ENCODE data around the gene TERT.

TERT gene

GRCh38 chr5:1214936-1215220 lies 80.0 kb downstream of the TERT start:
- ATAC-seq (replicated peaks) (peak in 1 of 2 donors; percentile 20), DNase-seq (no peak)
- H3K27me3 Mint-ChIP-seq, result peaks cover 6 to 12% of the 10 kb centered on the region in 2 donors
- H3K9me3 Mint-ChIP-seq, result peaks cover 6 to 8% of the 10 kb centered on the region in 2 donors
- H3K27ac Mint-ChIP-seq, result no peak overlapping the region
- H3K36me3 Mint-ChIP-seq, result no peaks in the 10 kb centered on the region
- no peak overlapping the region for H3K4me3 Mint-ChIP-seq
- peaks cover 5% of the 10 kb centered on the region in 2 donors for H3K4me1 Mint-ChIP-seq

DNA sequence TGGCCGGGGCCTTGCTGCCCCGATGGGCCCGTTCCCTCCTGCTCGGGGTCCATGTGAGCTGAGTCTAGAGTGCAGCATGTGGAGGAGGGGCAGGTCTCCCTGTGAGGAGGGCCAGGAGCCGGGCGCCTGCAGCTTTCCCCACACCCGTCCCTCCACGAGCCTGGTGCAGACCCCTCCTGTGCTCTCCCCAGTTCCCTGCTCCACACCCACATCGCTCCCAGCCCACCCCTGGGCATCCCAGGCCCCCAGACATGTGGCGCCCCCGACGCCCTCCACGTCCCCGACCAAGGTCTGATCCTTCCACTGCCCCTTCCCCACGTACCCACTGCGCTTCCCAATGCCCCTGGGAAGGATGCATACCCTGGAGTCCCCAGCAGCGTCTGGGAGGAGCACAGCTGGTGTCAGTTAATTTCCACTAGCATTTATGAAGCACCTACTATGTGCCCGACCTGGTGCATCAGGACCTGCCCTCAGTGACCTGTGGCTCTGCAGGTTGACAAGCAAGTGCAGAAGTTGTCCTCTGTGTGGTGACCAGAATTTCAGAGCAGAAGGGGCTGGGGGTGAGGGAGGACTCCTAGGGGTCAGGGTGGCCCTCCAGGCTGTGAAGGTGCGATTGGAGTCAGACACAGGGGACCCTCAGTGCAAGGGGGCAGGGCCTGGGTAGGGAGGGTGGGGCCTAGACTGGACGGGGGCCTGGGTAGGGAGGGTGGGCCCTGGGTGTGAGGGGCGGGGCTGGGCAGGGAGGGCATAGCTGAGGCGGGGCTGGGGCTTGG lies 80.5 kb downstream of the TERT start:
- no peak overlapping the region for H3K4me3 Mint-ChIP-seq
- ATAC-seq (replicated peaks), result no peak
- H3K9me3 Mint-ChIP-seq, result peaks cover 6 to 8% of the 10 kb centered on the region in 2 donors
- no peaks in the 10 kb centered on the region for H3K36me3 Mint-ChIP-seq
- no peak overlapping the region for H3K27ac Mint-ChIP-seq
- H3K27me3 Mint-ChIP-seq, result peaks cover 6 to 12% of the 10 kb centered on the region in 2 donors
- DNase-seq, result no peak
- H3K4me1 Mint-ChIP-seq, result peaks cover 5% of the 10 kb centered on the region in 2 donors

GRCh38 chr5:1213508-1214162 lies 81.2 kb downstream of the TERT start:
- no peak for ATAC-seq (replicated peaks)
- no peak overlapping the region for H3K4me3 Mint-ChIP-seq
- no peak for DNase-seq
- H3K27ac Mint-ChIP-seq, result no peak overlapping the region
- peaks cover 6 to 8% of the 10 kb centered on the region in 2 donors for H3K9me3 Mint-ChIP-seq
- H3K27me3 Mint-ChIP-seq, result peaks cover 2 to 8% of the 10 kb centered on the region in 2 donors
- no peaks in the 10 kb centered on the region for H3K36me3 Mint-ChIP-seq
- peaks cover 5% of the 10 kb centered on the region in 2 donors for H3K4me1 Mint-ChIP-seq

DNA sequence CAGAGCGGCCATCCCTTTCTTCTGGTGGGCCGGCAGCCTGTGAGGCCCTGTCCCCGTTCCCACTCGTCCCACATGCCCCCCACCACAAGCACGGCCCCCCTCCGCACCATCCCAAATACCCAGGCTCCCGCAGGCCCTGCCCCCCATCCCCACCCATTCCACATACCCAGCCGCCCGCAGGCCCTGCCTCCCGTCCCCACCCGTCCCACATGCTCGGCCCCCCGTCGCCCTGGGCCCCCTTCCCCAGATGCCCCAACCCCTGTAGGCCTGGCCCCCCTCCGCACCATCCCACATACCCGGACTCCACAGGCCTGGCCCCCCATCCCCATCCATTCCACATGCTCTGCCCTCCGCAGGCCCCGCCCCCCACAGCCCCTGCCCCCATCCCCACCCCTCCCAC lies 82.0 kb downstream of the TERT start:
- Mint-ChIP-seq H3K27ac (no peak overlapping the region), H3K4me1 (peaks cover 5% of the 10 kb centered on the region in 2 donors), H3K9me3 (peaks cover 6 to 8% of the 10 kb centered on the region in 2 donors), H3K27me3 (peaks cover 0 to 5% of the 10 kb centered on the region in 2 donors), H3K4me3 (no peak overlapping the region), H3K36me3 (no peaks in the 10 kb centered on the region)
- no peak for DNase-seq
- ATAC-seq (replicated peaks), result no peak

DNA sequence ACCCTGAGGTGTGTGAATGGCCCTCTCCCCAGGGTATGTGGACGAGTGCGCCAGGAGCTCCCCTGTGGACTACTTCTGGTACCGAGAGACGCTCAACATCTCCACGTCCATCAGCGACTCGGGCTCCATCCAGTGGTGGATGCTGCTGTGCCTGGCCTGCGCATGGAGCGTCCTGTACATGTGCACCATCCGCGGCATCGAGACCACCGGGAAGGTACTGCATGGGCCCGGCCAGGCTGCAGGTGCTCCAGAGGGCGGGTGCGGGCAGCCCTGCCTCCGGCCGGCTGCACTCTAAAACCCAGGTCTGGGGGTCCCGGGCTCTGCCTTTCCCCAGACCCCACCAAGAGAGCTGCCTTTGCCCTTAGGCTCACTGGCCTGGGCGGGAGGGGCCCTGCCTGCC lies 82.6 kb downstream of the TERT start:
- peaks cover 5% of the 10 kb centered on the region in 2 donors for H3K4me1 Mint-ChIP-seq
- H3K36me3 Mint-ChIP-seq, result no peaks in the 10 kb centered on the region
- no peak overlapping the region for H3K4me3 Mint-ChIP-seq
- ATAC-seq (replicated peaks) (no peak), DNase-seq (no peak)
- peaks cover 6 to 8% of the 10 kb centered on the region in 2 donors for H3K9me3 Mint-ChIP-seq
- no peak overlapping the region for H3K27ac Mint-ChIP-seq
- H3K27me3 Mint-ChIP-seq, result peaks cover 0 to 5% of the 10 kb centered on the region in 2 donors

- peaks cover 6 to 8% of the 10 kb centered on the region in 2 donors for H3K9me3 Mint-ChIP-seq
- no peak overlapping the region for H3K4me3 Mint-ChIP-seq
- H3K36me3 Mint-ChIP-seq, result no peaks in the 10 kb centered on the region
- DNase-seq (no peak), ATAC-seq (replicated peaks) (no peak)
- no peak overlapping the region for H3K27ac Mint-ChIP-seq
- H3K4me1 Mint-ChIP-seq, result peaks cover 5% of the 10 kb centered on the region in 2 donors
- H3K27me3 Mint-ChIP-seq, result peaks cover 0 to 5% of the 10 kb centered on the region in 2 donors
Measured at GRCh38 chr5:1211701-1212100, 83.2 kb downstream of the TERT start.

DNA sequence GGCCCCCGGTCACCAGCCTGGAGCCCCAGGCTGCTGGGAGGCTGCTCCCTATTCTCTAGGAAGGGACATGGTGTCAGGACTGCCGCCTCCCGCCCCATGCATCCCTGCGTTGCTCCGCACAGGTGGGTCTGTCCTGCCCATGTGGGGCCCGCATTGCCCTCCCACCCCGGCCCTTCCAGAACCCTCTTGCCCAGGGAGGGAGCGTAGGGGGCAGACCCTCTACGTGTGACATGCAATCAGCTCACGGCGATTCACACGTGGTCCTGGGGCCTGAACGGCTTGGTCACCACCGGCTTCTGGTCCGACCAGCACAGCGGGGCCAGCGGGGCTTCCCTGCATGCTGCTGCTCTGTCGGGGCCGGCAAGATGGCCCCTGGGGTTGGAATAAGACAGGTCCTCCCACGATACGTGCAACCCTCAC lies 84.0 kb downstream of the TERT start:
- no peak overlapping the region for H3K27ac Mint-ChIP-seq
- no peak for ATAC-seq (replicated peaks)
- H3K27me3 Mint-ChIP-seq, result peaks cover 7 to 9% of the 10 kb centered on the region in 2 donors
- no peaks in the 10 kb centered on the region for H3K36me3 Mint-ChIP-seq
- H3K4me3 Mint-ChIP-seq, result no peak overlapping the region
- DNase-seq, result no peak
- H3K9me3 Mint-ChIP-seq, result peaks cover 4 to 7% of the 10 kb centered on the region in 2 donors
- H3K4me1 Mint-ChIP-seq, result peaks cover 5% of the 10 kb centered on the region in 2 donors

GRCh38 chr5:1209896-1210776 lies 84.7 kb downstream of the TERT start:
- no peak overlapping the region for H3K4me3 Mint-ChIP-seq
- peaks cover 1 to 5% of the 10 kb centered on the region in 2 donors for H3K9me3 Mint-ChIP-seq
- no peak for ATAC-seq (replicated peaks)
- H3K27me3 Mint-ChIP-seq, result peaks cover 7% of the 10 kb centered on the region in 2 donors
- no peak overlapping the region for H3K27ac Mint-ChIP-seq
- H3K36me3 Mint-ChIP-seq, result no peaks in the 10 kb centered on the region
- H3K4me1 Mint-ChIP-seq, result peaks cover 2 to 5% of the 10 kb centered on the region in 2 donors
- no peak for DNase-seq

GRCh38 chr5:1209489-1209852 lies 85.4 kb downstream of the TERT start:
- H3K36me3 Mint-ChIP-seq, result no peaks in the 10 kb centered on the region
- H3K27me3 Mint-ChIP-seq, result peaks cover 7% of the 10 kb centered on the region in 2 donors
- DNase-seq, result no peak
- H3K4me3 Mint-ChIP-seq, result no peak overlapping the region
- H3K27ac Mint-ChIP-seq, result no peak overlapping the region
- peaks cover 0 to 2% of the 10 kb centered on the region in 2 donors for H3K4me1 Mint-ChIP-seq
- H3K9me3 Mint-ChIP-seq, result peaks cover 1 to 5% of the 10 kb centered on the region in 2 donors
- ATAC-seq (replicated peaks), result no peak

DNA sequence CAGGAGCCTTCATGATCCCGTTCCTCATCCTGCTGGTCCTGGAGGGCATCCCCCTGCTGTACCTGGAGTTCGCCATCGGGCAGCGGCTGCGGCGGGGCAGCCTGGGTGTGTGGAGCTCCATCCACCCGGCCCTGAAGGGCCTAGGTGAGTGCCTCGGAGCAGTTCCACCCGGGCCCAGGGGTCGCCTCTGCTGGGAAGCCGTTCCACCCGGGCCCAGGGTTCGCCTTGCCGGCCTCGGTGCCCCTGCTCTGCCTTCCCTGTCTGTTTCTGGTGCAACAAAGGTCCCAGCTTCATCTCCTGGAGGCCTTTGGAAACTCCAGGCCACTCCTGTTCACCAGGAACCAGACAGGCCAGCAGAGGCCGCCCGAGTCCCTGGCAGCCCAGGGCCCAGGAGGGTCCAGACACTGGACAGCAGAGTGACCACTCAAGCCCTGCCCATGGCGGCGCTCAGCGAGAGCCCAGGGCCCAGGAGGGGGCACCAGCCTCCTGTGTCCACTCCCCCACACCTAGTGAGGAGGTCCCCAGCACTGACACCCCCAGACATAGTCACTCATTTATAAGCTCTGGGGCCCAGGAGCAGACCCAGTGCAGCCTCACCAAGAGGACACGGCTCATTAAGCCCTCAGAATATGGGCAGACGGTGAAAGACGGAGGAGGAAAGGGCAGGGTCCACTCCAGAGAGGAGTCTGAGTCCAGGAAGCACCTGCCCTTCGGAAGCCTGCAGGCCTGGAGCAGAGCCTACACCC lies 86.0 kb downstream of the TERT start:
- Mint-ChIP-seq H3K36me3 (no peaks in the 10 kb centered on the region), H3K27me3 (peaks cover 7% of the 10 kb centered on the region in 2 donors), H3K9me3 (peaks cover 1 to 5% of the 10 kb centered on the region in 2 donors), H3K4me1 (peaks cover 0 to 2% of the 10 kb centered on the region in 2 donors), H3K4me3 (no peak overlapping the region), H3K27ac (no peak overlapping the region)
- no peak for DNase-seq
- ATAC-seq (replicated peaks), result no peak

GRCh38 chr5:1208221-1208742 lies 86.6 kb downstream of the TERT start:
- no peak overlapping the region for H3K27ac Mint-ChIP-seq
- no peak for DNase-seq
- peaks cover 1 to 5% of the 10 kb centered on the region in 2 donors for H3K9me3 Mint-ChIP-seq
- no peak for ATAC-seq (replicated peaks)
- peaks cover 0 to 2% of the 10 kb centered on the region in 2 donors for H3K4me1 Mint-ChIP-seq
- H3K4me3 Mint-ChIP-seq, result no peak overlapping the region
- H3K27me3 Mint-ChIP-seq, result peaks cover 7% of the 10 kb centered on the region in 2 donors
- H3K36me3 Mint-ChIP-seq, result no peaks in the 10 kb centered on the region

DNA sequence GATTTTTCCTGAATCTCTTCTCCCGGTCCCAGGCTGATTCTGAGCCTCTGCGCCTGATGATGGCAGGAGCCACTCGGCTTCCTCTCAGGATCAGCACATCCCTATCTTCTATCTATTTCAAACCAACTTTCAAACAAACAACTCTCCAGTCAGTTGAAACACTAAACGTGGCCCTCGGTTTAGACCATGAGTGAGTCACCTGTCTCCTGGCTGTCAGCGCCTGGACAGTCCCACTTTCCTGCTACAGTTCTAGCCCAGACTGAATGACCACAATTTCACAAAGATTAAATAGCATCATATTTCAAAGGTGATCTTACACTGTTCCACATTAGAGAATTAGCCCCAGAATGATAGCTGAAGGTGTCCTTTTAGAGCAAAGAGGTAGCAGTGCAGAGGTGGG lies 87.3 kb downstream of the TERT start:
- Mint-ChIP-seq H3K4me1 (peaks cover 0 to under 1% of the 10 kb centered on the region in 2 donors), H3K36me3 (no peaks in the 10 kb centered on the region), H3K4me3 (no peak overlapping the region), H3K27me3 (peaks cover 7% of the 10 kb centered on the region in 2 donors), H3K27ac (no peak overlapping the region), H3K9me3 (peaks cover 1 to 5% of the 10 kb centered on the region in 2 donors)
- no peak for ATAC-seq (replicated peaks)
- DNase-seq, result no peak

DNA sequence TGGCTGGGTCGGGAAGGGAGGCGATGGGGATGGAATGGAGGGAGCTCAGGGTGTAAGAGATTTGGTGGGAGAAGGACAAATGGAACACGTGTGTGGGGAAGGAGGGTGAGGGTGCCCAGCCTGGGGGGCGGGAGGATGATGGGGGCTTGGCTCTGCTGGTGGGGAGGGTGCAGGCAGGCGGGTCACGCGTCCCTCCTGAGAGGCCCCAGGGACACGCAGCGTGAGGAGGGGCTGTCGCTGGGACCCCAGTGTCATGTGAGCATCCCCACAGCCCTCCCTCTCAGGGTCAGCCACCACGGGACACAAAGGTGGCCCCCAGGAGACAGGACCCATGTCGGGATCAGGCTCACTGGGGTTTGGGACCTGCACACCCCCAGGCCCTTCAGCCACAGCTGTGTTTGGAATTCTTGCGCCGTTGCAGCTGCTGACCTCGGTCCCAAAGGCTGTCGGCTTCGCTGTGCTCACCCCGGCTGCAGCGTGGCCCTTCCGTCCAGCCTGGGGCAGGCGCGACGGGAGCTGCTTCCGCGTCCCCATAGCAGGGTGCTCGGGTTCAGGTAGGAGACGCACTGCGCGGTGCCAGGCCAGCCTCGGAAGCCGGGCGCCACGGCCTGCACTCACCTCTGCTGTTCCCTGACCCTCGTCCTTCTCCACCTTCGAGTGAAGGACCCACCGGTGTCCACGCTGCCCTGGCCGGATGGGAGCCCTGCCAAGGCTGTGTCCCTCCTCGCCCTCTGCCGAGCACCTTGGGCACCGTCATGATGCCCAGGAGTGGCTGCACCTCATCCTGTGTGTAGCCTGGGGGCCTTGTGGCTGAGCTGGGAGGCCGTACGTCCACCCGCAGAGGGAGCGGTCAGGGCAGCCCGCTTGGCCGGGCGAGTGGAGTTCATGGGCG lies 88.1 kb downstream of the TERT start:
- Mint-ChIP-seq H3K4me1 (no peaks in the 10 kb centered on the region), H3K27ac (no peak overlapping the region), H3K4me3 (no peak overlapping the region), H3K27me3 (peaks cover 7% of the 10 kb centered on the region in 2 donors), H3K36me3 (no peaks in the 10 kb centered on the region), H3K9me3 (peaks cover 1 to 5% of the 10 kb centered on the region in 2 donors)
- no peak for DNase-seq
- ATAC-seq (replicated peaks), result no peak

Data from stimulated activated naive B cell treated with anti-CD40 and anti-IgM and Interleukin-4, amounts not matched to agents 10 μg/mL and 1 μg/mL and 100 μg/mL, for 72 hours (primary cell).